Measurements from ENCODE around the gene PIANP.

The PIANP gene

GRCh38 chr12:6666211-6666610 is 34.4 kb downstream of the PIANP start:
- no peak for FAIRE-seq

GRCh38 chr12:6664902-6665301 is 35.7 kb downstream of the PIANP start:
- no peak for FAIRE-seq

- FAIRE-seq = peak; percentile 99
Measured at GRCh38 chr12:6662906-6663742, 37.5 kb downstream of the PIANP start, which contains the start of gene ING4. TSS of gene ING4 (minus strand) at chr12:6663119. CDS start at chr12:6663101, 18 bp downstream.

- FAIRE-seq = no peak
Measured at GRCh38 chr12:6662602-6662905, 38.1 kb downstream of the PIANP start.

GRCh38 chr12:6653987-6654386 is 46.6 kb downstream of the PIANP start:
- no peak for FAIRE-seq

GRCh38 chr12:6653342-6653741 is 47.3 kb downstream of the PIANP start:
- no peak for FAIRE-seq

- no peak for FAIRE-seq
Measured at GRCh38 chr12:6652391-6652790, 48.2 kb downstream of the PIANP start.

GRCh38 chr12:6650832-6651231 is 49.8 kb downstream of the PIANP start:
- FAIRE-seq = no peak

GRCh38 chr12:6647083-6647604 is 53.5 kb downstream of the PIANP start, which contains the start of gene ACRBP:
TSS of gene ACRBP (minus strand) at chr12:6647432. CDS start at chr12:6647366, 66 bp downstream.
- FAIRE-seq = no peak

GRCh38 chr12:6646276-6647082 is 54.1 kb downstream of the PIANP start:
- FAIRE-seq = no peak

- no peak for FAIRE-seq
Measured at GRCh38 chr12:6644903-6645302, 55.7 kb downstream of the PIANP start.

- FAIRE-seq = no peak
Measured at GRCh38 chr12:6644257-6644596, 56.4 kb downstream of the PIANP start.
